Measurements from ENCODE around the gene PPARG. TPM values are rescaled to one million over a fixed set of nuclear protein-coding genes. Genes with fewer than 3 reads are reported as not detected.

PPARG gene
- total and polyA plus RNA-seq, 2 experiments from 2014 or later, result 0.15 to 0.42 TPM

DNA sequence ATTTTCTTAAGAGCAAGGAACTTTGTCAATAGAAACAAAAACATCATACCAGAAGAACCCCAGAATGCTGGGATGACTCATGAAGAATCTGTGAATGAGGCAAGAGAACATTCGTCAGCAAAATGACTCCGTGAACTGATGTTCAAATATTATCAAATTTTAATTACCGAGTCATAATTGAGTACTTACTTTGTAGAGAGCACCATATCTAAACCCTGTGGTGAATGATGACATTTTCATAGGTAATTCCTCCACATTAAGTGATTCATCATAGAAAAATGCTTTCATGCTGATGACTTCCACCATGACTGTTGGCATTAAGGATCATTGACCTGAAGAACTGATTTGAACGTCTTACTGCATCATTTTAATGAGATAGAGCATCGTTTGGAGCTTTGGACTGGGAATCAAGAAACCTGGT is 56.3 kb downstream of the PPARG start:
- H3F3A ChIP-seq (replicated peaks; ENCODE audit: low read depth), result no peaks in the 10 kb centered on the region
- no peak overlapping the region for H3K4me2 ChIP-seq
- ATAC-seq (no peak), DNase-seq (ENCODE audit: low spot score) (no peak)
- H3K4me1 Mint-ChIP-seq, result peaks cover 5% of the 10 kb centered on the region; the same call in 2 of the 3 replicates
- no peak overlapping the region for H3K4me3 Mint-ChIP-seq
- no peak overlapping the region for H3K4me3 ChIP-seq
- H3K4me1 ChIP-seq (ENCODE audit: insufficient read depth), result no peaks in the 10 kb centered on the region
- no peak overlapping the region for H2AFZ ChIP-seq
- H3K27me3 ChIP-seq (ENCODE audit: insufficient read depth), result no peaks in the 10 kb centered on the region
- no peak overlapping the region for H3K27ac Mint-ChIP-seq
- H3K79me2 ChIP-seq (replicated peaks; ENCODE audit: insufficient read depth), result no peaks in the 10 kb centered on the region
- no peaks in the 10 kb centered on the region for H4K20me1 ChIP-seq (replicated peaks; ENCODE audit: insufficient read depth)
- H3K9me2 ChIP-seq (ENCODE audit: insufficient read depth), result no peaks in the 10 kb centered on the region
- H3K27ac ChIP-seq (ENCODE audit: low read depth), result no peak overlapping the region
- H3K9me3 Mint-ChIP-seq, result no peaks in the 10 kb centered on the region
- no peaks in the 10 kb centered on the region for H3K36me3 Mint-ChIP-seq (ENCODE audit: low read depth)
- no peaks in the 10 kb centered on the region for H3K27me3 Mint-ChIP-seq (ENCODE audit: insufficient read depth, low read depth, poor library complexity)
- H3K36me3 ChIP-seq (ENCODE audit: insufficient read depth), result no peaks in the 10 kb centered on the region
- no peak for TF ChIP-seq JUNB (IDR thresholded peaks at IDR 0.05; ENCODE audit: unreplicated experiment)
- no peak for TF ChIP-seq CREB1 (CRISPR knock-in tag; IDR thresholded peaks at IDR 0.05; ENCODE audit: low read depth)
- TF ChIP-seq STAT1 (IDR thresholded peaks at IDR 0.05; ENCODE audit: unreplicated experiment), result no peak
- TF ChIP-seq ZNF331 (CRISPR knock-in tag; IDR thresholded peaks at IDR 0.05; ENCODE audit: low read depth), result no peak
- TF ChIP-seq, protein P1, sequence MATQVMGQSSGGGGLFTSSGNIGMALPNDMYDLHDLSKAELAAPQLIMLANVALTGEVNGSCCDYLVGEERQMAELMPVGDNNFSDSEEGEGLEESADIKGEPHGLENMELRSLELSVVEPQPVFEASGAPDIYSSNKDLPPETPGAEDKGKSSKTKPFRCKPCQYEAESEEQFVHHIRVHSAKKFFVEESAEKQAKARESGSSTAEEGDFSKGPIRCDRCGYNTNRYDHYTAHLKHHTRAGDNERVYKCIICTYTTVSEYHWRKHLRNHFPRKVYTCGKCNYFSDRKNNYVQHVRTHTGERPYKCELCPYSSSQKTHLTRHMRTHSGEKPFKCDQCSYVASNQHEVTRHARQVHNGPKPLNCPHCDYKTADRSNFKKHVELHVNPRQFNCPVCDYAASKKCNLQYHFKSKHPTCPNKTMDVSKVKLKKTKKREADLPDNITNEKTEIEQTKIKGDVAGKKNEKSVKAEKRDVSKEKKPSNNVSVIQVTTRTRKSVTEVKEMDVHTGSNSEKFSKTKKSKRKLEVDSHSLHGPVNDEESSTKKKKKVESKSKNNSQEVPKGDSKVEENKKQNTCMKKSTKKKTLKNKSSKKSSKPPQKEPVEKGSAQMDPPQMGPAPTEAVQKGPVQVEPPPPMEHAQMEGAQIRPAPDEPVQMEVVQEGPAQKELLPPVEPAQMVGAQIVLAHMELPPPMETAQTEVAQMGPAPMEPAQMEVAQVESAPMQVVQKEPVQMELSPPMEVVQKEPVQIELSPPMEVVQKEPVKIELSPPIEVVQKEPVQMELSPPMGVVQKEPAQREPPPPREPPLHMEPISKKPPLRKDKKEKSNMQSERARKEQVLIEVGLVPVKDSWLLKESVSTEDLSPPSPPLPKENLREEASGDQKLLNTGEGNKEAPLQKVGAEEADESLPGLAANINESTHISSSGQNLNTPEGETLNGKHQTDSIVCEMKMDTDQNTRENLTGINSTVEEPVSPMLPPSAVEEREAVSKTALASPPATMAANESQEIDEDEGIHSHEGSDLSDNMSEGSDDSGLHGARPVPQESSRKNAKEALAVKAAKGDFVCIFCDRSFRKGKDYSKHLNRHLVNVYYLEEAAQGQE (IDR thresholded peaks at IDR 0.05; ENCODE audit: unreplicated experiment), result no peak
- TF ChIP-seq POLR2AphosphoS5 (IDR thresholded peaks at IDR 0.05; ENCODE audit: low read depth), result no peak
- no peak for TF ChIP-seq EZH2phosphoT487 (IDR thresholded peaks at IDR 0.05; ENCODE audit: unreplicated experiment)
- TF ChIP-seq, protein P2, sequence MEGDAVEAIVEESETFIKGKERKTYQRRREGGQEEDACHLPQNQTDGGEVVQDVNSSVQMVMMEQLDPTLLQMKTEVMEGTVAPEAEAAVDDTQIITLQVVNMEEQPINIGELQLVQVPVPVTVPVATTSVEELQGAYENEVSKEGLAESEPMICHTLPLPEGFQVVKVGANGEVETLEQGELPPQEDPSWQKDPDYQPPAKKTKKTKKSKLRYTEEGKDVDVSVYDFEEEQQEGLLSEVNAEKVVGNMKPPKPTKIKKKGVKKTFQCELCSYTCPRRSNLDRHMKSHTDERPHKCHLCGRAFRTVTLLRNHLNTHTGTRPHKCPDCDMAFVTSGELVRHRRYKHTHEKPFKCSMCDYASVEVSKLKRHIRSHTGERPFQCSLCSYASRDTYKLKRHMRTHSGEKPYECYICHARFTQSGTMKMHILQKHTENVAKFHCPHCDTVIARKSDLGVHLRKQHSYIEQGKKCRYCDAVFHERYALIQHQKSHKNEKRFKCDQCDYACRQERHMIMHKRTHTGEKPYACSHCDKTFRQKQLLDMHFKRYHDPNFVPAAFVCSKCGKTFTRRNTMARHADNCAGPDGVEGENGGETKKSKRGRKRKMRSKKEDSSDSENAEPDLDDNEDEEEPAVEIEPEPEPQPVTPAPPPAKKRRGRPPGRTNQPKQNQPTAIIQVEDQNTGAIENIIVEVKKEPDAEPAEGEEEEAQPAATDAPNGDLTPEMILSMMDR (conservative IDR thresholded peaks at IDR 0.05; ENCODE audit: low read depth in 2 of 2), result no peak
- TF ChIP-seq, protein P3, sequence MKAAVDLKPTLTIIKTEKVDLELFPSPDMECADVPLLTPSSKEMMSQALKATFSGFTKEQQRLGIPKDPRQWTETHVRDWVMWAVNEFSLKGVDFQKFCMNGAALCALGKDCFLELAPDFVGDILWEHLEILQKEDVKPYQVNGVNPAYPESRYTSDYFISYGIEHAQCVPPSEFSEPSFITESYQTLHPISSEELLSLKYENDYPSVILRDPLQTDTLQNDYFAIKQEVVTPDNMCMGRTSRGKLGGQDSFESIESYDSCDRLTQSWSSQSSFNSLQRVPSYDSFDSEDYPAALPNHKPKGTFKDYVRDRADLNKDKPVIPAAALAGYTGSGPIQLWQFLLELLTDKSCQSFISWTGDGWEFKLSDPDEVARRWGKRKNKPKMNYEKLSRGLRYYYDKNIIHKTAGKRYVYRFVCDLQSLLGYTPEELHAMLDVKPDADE (IDR thresholded peaks at IDR 0.05), result no peak
- no peak for TF ChIP-seq EZH2 (IDR thresholded peaks at IDR 0.05; ENCODE audit: low read depth, unreplicated experiment)
- TF ChIP-seq ZNF114 (CRISPR knock-in tag; IDR thresholded peaks at IDR 0.05), result no peak
- TF ChIP-seq, protein P4, sequence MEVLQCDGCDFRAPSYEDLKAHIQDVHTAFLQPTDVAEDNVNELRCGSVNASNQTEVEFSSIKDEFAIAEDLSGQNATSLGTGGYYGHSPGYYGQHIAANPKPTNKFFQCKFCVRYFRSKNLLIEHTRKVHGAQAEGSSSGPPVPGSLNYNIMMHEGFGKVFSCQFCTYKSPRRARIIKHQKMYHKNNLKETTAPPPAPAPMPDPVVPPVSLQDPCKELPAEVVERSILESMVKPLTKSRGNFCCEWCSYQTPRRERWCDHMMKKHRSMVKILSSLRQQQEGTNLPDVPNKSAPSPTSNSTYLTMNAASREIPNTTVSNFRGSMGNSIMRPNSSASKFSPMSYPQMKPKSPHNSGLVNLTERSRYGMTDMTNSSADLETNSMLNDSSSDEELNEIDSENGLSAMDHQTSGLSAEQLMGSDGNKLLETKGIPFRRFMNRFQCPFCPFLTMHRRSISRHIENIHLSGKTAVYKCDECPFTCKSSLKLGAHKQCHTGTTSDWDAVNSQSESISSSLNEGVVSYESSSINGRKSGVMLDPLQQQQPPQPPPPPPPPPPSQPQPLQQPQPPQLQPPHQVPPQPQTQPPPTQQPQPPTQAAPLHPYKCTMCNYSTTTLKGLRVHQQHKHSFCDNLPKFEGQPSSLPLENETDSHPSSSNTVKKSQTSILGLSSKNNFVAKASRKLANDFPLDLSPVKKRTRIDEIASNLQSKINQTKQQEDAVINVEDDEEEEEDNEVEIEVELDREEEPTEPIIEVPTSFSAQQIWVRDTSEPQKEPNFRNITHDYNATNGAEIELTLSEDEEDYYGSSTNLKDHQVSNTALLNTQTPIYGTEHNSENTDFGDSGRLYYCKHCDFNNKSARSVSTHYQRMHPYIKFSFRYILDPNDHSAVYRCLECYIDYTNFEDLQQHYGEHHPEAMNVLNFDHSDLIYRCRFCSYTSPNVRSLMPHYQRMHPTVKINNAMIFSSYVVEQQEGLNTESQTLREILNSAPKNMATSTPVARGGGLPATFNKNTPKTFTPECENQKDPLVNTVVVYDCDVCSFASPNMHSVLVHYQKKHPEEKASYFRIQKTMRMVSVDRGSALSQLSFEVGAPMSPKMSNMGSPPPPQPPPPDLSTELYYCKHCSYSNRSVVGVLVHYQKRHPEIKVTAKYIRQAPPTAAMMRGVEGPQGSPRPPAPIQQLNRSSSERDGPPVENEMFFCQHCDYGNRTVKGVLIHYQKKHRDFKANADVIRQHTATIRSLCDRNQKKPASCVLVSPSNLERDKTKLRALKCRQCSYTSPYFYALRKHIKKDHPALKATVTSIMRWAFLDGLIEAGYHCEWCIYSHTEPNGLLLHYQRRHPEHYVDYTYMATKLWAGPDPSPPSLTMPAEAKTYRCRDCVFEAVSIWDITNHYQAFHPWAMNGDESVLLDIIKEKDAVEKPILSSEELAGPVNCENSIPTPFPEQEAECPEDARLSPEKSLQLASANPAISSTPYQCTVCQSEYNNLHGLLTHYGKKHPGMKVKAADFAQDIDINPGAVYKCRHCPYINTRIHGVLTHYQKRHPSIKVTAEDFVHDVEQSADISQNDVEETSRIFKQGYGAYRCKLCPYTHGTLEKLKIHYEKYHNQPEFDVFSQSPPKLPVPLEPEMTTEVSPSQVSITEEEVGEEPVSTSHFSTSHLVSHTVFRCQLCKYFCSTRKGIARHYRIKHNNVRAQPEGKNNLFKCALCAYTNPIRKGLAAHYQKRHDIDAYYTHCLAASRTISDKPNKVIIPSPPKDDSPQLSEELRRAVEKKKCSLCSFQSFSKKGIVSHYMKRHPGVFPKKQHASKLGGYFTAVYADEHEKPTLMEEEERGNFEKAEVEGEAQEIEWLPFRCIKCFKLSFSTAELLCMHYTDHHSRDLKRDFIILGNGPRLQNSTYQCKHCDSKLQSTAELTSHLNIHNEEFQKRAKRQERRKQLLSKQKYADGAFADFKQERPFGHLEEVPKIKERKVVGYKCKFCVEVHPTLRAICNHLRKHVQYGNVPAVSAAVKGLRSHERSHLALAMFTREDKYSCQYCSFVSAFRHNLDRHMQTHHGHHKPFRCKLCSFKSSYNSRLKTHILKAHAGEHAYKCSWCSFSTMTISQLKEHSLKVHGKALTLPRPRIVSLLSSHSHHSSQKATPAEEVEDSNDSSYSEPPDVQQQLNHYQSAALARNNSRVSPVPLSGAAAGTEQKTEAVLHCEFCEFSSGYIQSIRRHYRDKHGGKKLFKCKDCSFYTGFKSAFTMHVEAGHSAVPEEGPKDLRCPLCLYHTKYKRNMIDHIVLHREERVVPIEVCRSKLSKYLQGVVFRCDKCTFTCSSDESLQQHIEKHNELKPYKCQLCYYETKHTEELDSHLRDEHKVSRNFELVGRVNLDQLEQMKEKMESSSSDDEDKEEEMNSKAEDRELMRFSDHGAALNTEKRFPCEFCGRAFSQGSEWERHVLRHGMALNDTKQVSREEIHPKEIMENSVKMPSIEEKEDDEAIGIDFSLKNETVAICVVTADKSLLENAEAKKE (CRISPR knock-in tag; IDR thresholded peaks at IDR 0.05), result no peak
- TF ChIP-seq NANOG (IDR thresholded peaks at IDR 0.05; ENCODE audit: borderline replicate concordance), result no peak
